Measurements from ENCODE around the gene GLYR1. TPM values are rescaled to one million over a fixed set of nuclear protein-coding genes. Genes with fewer than 3 reads are reported as not detected.
A peak's percentile ranks its signal among the peaks of the same experiment; 100 is the strongest.

The GLYR1 gene
- total and polyA plus RNA-seq, 9 of the 15 experiments (the other 6 are each of a cell fraction or from before 2014, with no cell fraction given): 6.7 to 99.2 (median 60.2) TPM

DNA sequence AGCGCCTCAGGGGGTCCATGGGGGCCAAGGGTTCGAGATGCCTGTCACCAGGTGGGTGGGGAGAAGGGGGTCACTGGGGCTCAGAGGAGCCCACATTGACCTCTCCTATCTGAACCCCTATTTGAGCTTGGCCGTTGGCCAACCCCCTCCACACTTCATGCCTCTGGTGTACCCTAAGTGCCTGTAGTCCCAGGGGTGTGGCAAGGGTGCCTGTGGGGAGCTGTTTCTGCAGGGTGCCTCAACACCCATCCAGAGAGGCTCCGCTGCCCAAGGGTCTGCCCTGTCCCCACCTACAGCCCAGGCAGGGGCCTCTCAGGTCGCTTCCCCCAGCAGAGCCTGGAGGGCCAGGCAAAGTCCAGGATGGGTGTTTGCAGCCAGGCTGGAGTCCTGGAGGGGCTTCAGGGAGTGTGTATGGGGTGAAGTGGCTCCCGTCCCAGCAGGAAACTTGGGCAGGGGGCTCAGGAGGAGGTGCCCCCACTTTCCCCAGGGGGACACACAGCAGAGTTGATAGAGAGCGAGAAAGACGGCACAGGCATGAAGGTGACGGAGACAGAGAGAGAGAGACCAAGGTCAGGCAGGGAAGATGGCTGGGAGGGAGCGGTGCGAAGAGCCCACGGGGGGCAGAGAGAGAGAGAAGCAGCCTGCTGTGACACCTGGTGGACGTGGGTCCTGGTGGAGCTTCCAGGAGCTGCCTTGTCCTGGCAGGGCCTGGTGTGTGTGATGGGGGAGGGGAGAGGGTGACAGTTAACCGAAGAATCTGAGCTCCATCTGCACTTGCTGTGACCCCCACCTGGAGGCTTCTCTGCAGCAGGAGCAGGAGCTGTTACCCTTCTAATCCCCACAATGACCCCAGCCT, 59.2 kb downstream of the GLYR1 start, which contains the start of gene SEPTIN12:
TSS of gene SEPTIN12 (minus strand) at position 719 of the 856 bp plus-strand sequence. CDS start at position 19, 700 bp downstream.
- H4K20me1 ChIP-seq (replicated peaks; ENCODE audit: control insufficient read depth, insufficient read depth, low read length): no peaks in the 10 kb centered on the region
- TF ChIP-seq, protein P1, sequence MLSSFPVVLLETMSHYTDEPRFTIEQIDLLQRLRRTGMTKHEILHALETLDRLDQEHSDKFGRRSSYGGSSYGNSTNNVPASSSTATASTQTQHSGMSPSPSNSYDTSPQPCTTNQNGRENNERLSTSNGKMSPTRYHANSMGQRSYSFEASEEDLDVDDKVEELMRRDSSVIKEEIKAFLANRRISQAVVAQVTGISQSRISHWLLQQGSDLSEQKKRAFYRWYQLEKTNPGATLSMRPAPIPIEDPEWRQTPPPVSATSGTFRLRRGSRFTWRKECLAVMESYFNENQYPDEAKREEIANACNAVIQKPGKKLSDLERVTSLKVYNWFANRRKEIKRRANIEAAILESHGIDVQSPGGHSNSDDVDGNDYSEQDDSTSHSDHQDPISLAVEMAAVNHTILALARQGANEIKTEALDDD (IDR thresholded peaks at IDR 0.05): 0 out of 2 replicates have a peak, but pooled peaks have one; percentile 6
- TF ChIP-seq, protein P2, sequence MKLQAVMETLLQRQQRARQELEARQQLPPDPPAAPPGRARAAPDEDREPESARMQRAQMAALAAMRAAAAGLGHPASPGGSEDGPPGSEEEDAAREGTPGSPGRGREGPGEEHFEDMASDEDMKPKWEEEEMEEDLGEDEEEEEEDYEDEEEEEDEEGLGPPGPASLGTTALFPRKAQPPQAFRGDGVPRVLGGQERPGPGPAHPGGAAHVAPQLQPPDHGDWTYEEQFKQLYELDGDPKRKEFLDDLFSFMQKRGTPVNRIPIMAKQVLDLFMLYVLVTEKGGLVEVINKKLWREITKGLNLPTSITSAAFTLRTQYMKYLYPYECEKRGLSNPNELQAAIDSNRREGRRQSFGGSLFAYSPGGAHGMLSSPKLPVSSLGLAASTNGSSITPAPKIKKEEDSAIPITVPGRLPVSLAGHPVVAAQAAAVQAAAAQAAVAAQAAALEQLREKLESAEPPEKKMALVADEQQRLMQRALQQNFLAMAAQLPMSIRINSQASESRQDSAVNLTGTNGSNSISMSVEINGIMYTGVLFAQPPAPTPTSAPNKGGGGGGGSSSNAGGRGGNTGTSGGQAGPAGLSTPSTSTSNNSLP (IDR thresholded peaks at IDR 0.05; ENCODE audit: borderline replicate concordance, low read depth, low read length): no peak
- TF ChIP-seq MAFG (tag; conservative IDR thresholded peaks at IDR 0.05) (no peak), ZBTB7A (IDR thresholded peaks at IDR 0.05; ENCODE audit: borderline replicate concordance, control insufficient read depth, low read depth, low read length) (peak; percentile 53; the same call in 1 of the 2 replicates)
- TF ChIP-seq, protein P3, sequence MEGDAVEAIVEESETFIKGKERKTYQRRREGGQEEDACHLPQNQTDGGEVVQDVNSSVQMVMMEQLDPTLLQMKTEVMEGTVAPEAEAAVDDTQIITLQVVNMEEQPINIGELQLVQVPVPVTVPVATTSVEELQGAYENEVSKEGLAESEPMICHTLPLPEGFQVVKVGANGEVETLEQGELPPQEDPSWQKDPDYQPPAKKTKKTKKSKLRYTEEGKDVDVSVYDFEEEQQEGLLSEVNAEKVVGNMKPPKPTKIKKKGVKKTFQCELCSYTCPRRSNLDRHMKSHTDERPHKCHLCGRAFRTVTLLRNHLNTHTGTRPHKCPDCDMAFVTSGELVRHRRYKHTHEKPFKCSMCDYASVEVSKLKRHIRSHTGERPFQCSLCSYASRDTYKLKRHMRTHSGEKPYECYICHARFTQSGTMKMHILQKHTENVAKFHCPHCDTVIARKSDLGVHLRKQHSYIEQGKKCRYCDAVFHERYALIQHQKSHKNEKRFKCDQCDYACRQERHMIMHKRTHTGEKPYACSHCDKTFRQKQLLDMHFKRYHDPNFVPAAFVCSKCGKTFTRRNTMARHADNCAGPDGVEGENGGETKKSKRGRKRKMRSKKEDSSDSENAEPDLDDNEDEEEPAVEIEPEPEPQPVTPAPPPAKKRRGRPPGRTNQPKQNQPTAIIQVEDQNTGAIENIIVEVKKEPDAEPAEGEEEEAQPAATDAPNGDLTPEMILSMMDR (IDR thresholded peaks at IDR 0.05 in 2 of 3, conservative IDR thresholded peaks at IDR 0.05 in 1 of 3; ENCODE audit: insufficient read depth in 2 of 3, low read depth in 1 of 3, low read length in 3 of 3): peak in 1 of 3 experiments; percentile 21; a peak in 1 of 6 replicates
- H3K9me1 ChIP-seq (ENCODE audit: control insufficient read depth, insufficient read depth, low read length): no peaks in the 10 kb centered on the region
- H3K36me3 ChIP-seq (ENCODE audit: control insufficient read depth, insufficient read depth, low read length): no peaks in the 10 kb centered on the region
- no peak within 1 kb of the TSS for H3K4me3 ChIP-seq
- WGBS (ENCODE audit: insufficient coverage, low coverage, missing lambda C conversion rate): 71% methylated on average over 9 of the region's 14 CpGs
- H3K27me3 ChIP-seq (ENCODE audit: control insufficient read depth in 2 of 2, insufficient read depth in 2 of 2, low read length in 2 of 2): no peaks in the 10 kb centered on the region
- H3K4me2 ChIP-seq (ENCODE audit: insufficient read depth, low read length): 0 out of 2 replicates have a peak within 1 kb of the TSS, but pooled peaks have one; percentile 0
- intact Hi-C loops (cut with micrococcal nuclease) (no loop called here), in situ Hi-C loops (cut with MboI) (no loop called here)
- BruUV-seq (replicated peaks): no TSS peak
- peak within 1 kb of the TSS; percentile 51; the same call in 2 of the 3 replicates for H3K27ac ChIP-seq (ENCODE audit: extremely low read depth, low read depth, low read length)
- ChIA-PET CTCF (ENCODE audit: low intra/inter-chr PET ratio) (no interaction called here), POLR2A (interaction anchor here (0.6 to 1.7 kb wide), 5 partner anchors 10 to 567 kb away, joined by 3 to 4 read pairs (median 4); partner anchors contain the start of genes ANKS3, DNAAF8 and ROGDI)
- peaks cover 19 to 38% of the 10 kb centered on the region in 2 experiments; a peak in 4 of 5 replicates for H3K4me1 ChIP-seq (replicated peaks in 1 of 2; ENCODE audit: control insufficient read depth in 2 of 2, insufficient read depth in 2 of 2, low read length in 2 of 2)
- no peaks in the 10 kb centered on the region for H3K79me2 ChIP-seq (ENCODE audit: control insufficient read depth, insufficient read depth, low read length)
- peak within 1 kb of the TSS; percentile 63 for H2AFZ ChIP-seq (ENCODE audit: low read depth, low read length)
- no peaks in the 10 kb centered on the region for H3K9me3 ChIP-seq (replicated peaks; ENCODE audit: control insufficient read depth, insufficient read depth, low read depth, low read length)
- ATAC-seq (peak; percentile 52), FAIRE-seq (no peak), DNase-seq (ENCODE audit: extremely low read depth in 1 of 4, low spot score in 3 of 4) (peak in 1 of 4 experiments; percentile 28)
- peak within 1 kb of the TSS in 1 of 2 experiments; percentile 76; a peak in 2 of 4 replicates for H3K9ac ChIP-seq (ENCODE audit: insufficient read depth in 1 of 2, low read depth in 2 of 2, low read length in 2 of 2)

Measured in K562 (cell line).